Hepatocyte (in vitro differentiated cells): ENCODE measurements around the gene SLC6A17. TPM values are rescaled to one million over a fixed set of nuclear protein-coding genes. Genes with fewer than 3 reads are reported as not detected.

Source experiments
- DNase-seq: peaks from one replicate; pipeline ENCODE4 v3.0.0-alpha.2; 2016; ENCODE audit warnings: low spot score
- H2AFZ ChIP-seq: fragments of 200-600 bp; sonication (generic); 2 replicates; pipeline ENCODE4 v1.6.0; 2016; ENCODE audit warnings: antibody characterized with exemption, mild to moderate bottlenecking
- H3K27ac ChIP-seq: fragments of 200-600 bp; sonication (generic); 2 replicates; pipeline ENCODE4 v1.5.1; 2016; ENCODE audit warnings: mild to moderate bottlenecking
- H3K27me3 ChIP-seq: fragments of 200-600 bp; sonication (generic); 2 replicates; pipeline ENCODE4 v1.6.1; 2016
- H3K36me3 ChIP-seq: fragments of 200-600 bp; sonication (generic); replicated peaks from 2 replicates; pipeline ENCODE4 v1.5.1; 2016; ENCODE audit warnings: low read depth; ENCODE audit not compliant: insufficient read depth
- H3K4me1 ChIP-seq: fragments of 200-600 bp; sonication (generic); 2 replicates; pipeline ENCODE4 v1.5.1; 2016; ENCODE audit warnings: mild to moderate bottlenecking, moderate library complexity; ENCODE audit not compliant: insufficient read depth
- H3K4me2 ChIP-seq: fragments of 200-600 bp; sonication (generic); 2 replicates; pipeline ENCODE4 v1.6.0; 2016
- H3K4me3 ChIP-seq: fragments of 200-600 bp; sonication (generic); 2 replicates; pipeline ENCODE4 v1.5.1; 2016; ENCODE audit warnings: mild to moderate bottlenecking
- H3K79me2 ChIP-seq: fragments of 200-600 bp; sonication (generic); 2 replicates; pipeline ENCODE4 v1.6.0; 2017; ENCODE audit warnings: mild to moderate bottlenecking
- H3K9me2 ChIP-seq: fragments of 200-600 bp; sonication (generic); replicated peaks from 2 replicates; pipeline ENCODE4 v1.6.0; 2017; ENCODE audit warnings: mild to moderate bottlenecking; ENCODE audit not compliant: insufficient read depth
- H3K9me3 ChIP-seq: fragments of 200-600 bp; sonication (generic); 2 replicates; pipeline ENCODE4 v1.5.1; 2016; ENCODE audit warnings: low read depth, mild to moderate bottlenecking
- H4K20me1 ChIP-seq: fragments of 200-600 bp; sonication (generic); 2 replicates; pipeline ENCODE4 v1.6.0; 2016; ENCODE audit warnings: mild to moderate bottlenecking; ENCODE audit not compliant: insufficient read depth, poor library complexity, severe bottlenecking
- EZH2 ChIP-seq: fragments of 200-600 bp; sonication (generic); IDR thresholded peaks from 2 replicates; pipeline ENCODE4 v1.6.1; 2016; ENCODE audit warnings: antibody characterized with exemption, mild to moderate bottlenecking, borderline replicate concordance
- EZH2phosphoT487 ChIP-seq: fragments of 200-600 bp; sonication (generic); IDR thresholded peaks from one replicate; pipeline ENCODE4 v1.6.1; 2018; ENCODE audit warnings: antibody characterized with exemption, mild to moderate bottlenecking, low read depth, moderate library complexity; ENCODE audit not compliant: unreplicated experiment, severe bottlenecking
- WGBS: methylation state at CpG from one replicate; pipeline ENCODE4 v1.1.6; 2016; ENCODE audit warnings: low lambda C conversion rate; ENCODE audit errors: missing lambda C conversion rate; 5-methylcytosine and 5-hydroxymethylcytosine counted together
- polyA plus RNA-seq: library from polyadenylated mRNA; unstranded; fragments of >200 nt; fragmentation: Nextera tagmentation; extraction: Ambion mirVana; gene quantifications from 2 replicates; pipeline ENCODE4 v1.2.1, GENCODE V29; 2016
- total RNA-seq: library from RNA; depleted of rRNA; stranded (reverse); fragments of >200 nt; gene quantifications from 2 replicates; pipeline ENCODE4 v1.2.3, GENCODE V29; 2014
- TF ChIP-seq, protein P1 (sequence below): fragments of 200-600 bp; sonication (generic); IDR thresholded peaks from 2 replicates; pipeline ENCODE4 v1.5.1; 2016; ENCODE audit warnings: antibody characterized with exemption, mild to moderate bottlenecking; ENCODE audit not compliant: poor library complexity

SLC6A17 gene
- total and polyA plus RNA-seq, 2 experiments from 2014 or later, result 0.36 to 0.63 TPM

DNA sequence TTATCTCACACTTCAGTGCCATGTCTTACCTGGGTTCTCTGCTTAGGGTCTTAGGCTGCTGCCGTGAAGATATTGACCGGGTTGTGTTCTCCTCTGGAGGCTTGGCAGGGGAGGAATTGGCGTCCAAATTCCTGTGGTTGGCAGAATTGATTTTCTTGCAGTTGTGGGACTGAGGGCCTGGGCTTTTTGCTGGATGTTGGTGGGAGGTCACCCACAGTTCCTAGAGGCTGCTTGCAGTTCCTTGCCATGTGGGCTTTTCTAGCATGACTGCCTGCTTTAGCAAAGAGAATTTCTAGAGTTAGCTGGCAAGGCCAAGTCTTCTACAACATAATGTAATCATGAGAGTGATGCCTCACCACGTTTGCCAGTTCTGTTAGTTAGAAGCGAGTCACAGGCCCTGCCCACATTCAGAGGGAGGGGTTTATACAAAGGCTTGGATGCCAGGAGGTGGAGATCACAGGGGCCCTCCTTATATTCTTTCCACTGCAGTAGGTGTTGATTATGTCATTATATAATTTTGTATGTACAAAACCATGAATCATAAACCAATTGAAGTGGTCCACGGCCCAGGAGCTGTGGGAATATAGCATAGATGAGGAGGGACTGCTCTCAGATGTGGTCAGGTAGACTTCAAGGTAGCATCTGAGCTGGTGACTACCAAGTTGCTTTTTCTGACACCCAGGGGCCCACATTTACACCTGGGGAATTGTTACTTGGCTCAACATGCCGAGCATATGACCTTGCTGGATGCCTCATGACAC, 31.5 kb upstream of the SLC6A17 start:
- H4K20me1 ChIP-seq, result no peaks in the 10 kb centered on the region
- no peak for DNase-seq
- H3K4me2 ChIP-seq, result no peak overlapping the region
- H3K9me3 ChIP-seq, result no peaks in the 10 kb centered on the region
- H3K36me3 ChIP-seq, result no peaks in the 10 kb centered on the region
- no peaks in the 10 kb centered on the region for H3K9me2 ChIP-seq
- TF ChIP-seq EZH2 (no peak), EZH2phosphoT487 (no peak)
- TF ChIP-seq, protein P1, sequence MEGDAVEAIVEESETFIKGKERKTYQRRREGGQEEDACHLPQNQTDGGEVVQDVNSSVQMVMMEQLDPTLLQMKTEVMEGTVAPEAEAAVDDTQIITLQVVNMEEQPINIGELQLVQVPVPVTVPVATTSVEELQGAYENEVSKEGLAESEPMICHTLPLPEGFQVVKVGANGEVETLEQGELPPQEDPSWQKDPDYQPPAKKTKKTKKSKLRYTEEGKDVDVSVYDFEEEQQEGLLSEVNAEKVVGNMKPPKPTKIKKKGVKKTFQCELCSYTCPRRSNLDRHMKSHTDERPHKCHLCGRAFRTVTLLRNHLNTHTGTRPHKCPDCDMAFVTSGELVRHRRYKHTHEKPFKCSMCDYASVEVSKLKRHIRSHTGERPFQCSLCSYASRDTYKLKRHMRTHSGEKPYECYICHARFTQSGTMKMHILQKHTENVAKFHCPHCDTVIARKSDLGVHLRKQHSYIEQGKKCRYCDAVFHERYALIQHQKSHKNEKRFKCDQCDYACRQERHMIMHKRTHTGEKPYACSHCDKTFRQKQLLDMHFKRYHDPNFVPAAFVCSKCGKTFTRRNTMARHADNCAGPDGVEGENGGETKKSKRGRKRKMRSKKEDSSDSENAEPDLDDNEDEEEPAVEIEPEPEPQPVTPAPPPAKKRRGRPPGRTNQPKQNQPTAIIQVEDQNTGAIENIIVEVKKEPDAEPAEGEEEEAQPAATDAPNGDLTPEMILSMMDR, result no peak
- H3K4me1 ChIP-seq, result no peaks in the 10 kb centered on the region
- H3K27ac ChIP-seq, result no peak overlapping the region
- no peaks in the 10 kb centered on the region for H3K79me2 ChIP-seq
- no peak overlapping the region for H3K4me3 ChIP-seq
- 72% methylated on average over 7 of the region's 7 CpGs for WGBS
- peaks cover 6% of the 10 kb centered on the region for H3K27me3 ChIP-seq
- H2AFZ ChIP-seq, result no peak overlapping the region

DNA sequence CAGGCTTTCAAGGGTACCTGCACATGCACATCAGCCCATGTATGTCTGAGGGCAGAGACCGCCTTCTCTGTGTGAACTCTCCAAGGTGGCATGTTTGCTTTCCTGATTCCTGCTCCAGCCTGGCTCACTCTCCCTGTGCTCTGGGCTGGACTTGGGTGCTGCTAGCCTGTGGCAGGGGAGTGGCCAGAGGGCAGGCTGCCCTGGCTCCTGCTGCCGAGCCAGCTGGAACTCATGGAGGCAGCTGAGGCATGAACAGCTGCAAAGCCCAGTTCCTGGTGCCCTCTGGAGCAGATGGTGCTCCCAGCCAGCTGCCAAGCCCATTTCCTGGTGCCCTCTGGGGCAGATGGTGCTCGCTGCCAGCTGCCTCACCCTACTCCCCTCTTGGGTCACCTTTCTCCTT, 30.5 kb upstream of the SLC6A17 start:
- H3K4me1 ChIP-seq, result no peaks in the 10 kb centered on the region
- no peak for DNase-seq
- TF ChIP-seq, protein P1, result no peak
- no peak for TF ChIP-seq EZH2phosphoT487
- no peak overlapping the region for H3K27ac ChIP-seq
- no peaks in the 10 kb centered on the region for H3K36me3 ChIP-seq
- no peaks in the 10 kb centered on the region for H3K9me3 ChIP-seq
- no peaks in the 10 kb centered on the region for H3K9me2 ChIP-seq
- H3K4me2 ChIP-seq, result no peak overlapping the region
- WGBS, result 88% methylated on average over 3 of the region's 3 CpGs
- no peaks in the 10 kb centered on the region for H3K79me2 ChIP-seq
- no peaks in the 10 kb centered on the region for H4K20me1 ChIP-seq
- peaks cover 3% of the 10 kb centered on the region for H3K27me3 ChIP-seq
- H3K4me3 ChIP-seq, result no peak overlapping the region
- H2AFZ ChIP-seq, result no peak overlapping the region

DNA sequence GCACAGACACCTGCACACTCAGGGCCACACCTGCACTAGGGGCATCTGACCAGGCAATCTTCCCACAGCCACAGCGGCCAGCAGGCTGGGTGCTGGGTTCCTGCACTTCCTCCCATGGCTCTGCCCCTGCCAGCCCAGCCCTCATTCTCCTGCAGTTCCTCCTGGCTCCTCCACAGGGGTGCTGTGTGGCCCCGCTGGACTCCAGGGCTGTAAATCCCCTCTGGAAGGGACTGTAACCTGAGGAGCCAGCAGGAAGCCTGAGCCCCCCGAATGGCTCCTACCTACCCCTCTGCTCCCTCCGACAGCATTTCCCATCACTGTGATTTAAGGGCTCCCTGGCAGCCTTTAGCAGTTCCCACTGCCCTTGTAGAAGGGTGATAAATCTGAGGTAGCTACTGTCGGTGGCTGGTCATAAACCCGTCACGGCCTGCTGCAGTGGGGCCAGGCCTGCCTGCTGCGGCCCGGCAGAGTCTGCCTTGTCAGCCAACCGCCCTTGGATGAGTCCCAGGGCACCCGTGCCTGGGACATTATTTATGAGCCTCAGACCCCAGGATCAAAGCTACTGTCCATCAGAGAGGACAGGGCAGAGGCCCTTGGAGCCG, 29.2 kb upstream of the SLC6A17 start:
- Histone ChIP-seq H3K27me3 (no peaks in the 10 kb centered on the region), H3K27ac (no peak overlapping the region), H3K4me2 (no peak overlapping the region), H3K79me2 (no peaks in the 10 kb centered on the region), H3K36me3 (no peaks in the 10 kb centered on the region), H3K9me3 (no peaks in the 10 kb centered on the region), H3K9me2 (no peaks in the 10 kb centered on the region), H2AFZ (no peak overlapping the region), H3K4me3 (no peak overlapping the region), H4K20me1 (no peaks in the 10 kb centered on the region), H3K4me1 (no peaks in the 10 kb centered on the region)
- no peak for DNase-seq
- no peak for TF ChIP-seq EZH2
- TF ChIP-seq, protein P1, result no peak
- TF ChIP-seq EZH2phosphoT487, result no peak
- 39% methylated on average over 12 of the region's 12 CpGs for WGBS
